Measurements from ENCODE around the gene TBC1D5. TPM values are rescaled to one million over a fixed set of nuclear protein-coding genes. Genes with fewer than 3 reads are reported as not detected.

TBC1D5 gene
- total RNA-seq, 1 donor from 2014 or later = 48.1 TPM

GRCh38 chr3:17605934-17606333 is 136.5 kb downstream of the TBC1D5 start:
- Histone ChIP-seq H3K27ac (no peak overlapping the region), H3K4me1 (no peaks in the 10 kb centered on the region), H3K9me3 (no peaks in the 10 kb centered on the region), H3K36me3 (no peaks in the 10 kb centered on the region), H3K27me3 (no peaks in the 10 kb centered on the region), H3K4me3 (no peak overlapping the region)
- intact Hi-C loops (cut with DNase I) = no loop called here
- no peak for TF ChIP-seq POLR2AphosphoS5 (IDR thresholded peaks at IDR 0.05; ENCODE audit: insufficient read depth in 1 of 2, low read depth in 1 of 2)
- no peak for TF ChIP-seq POLR2A (IDR thresholded peaks at IDR 0.05)
- no peak for TF ChIP-seq CTCF (IDR thresholded peaks at IDR 0.05)
- DNase-seq (ENCODE audit: extremely low spot score in 2 of 2) = no peak

- Histone ChIP-seq H3K4me1 (no peaks in the 10 kb centered on the region), H3K36me3 (no peaks in the 10 kb centered on the region), H3K9me3 (no peaks in the 10 kb centered on the region), H3K27me3 (no peaks in the 10 kb centered on the region), H3K4me3 (no peak overlapping the region), H3K27ac (no peak overlapping the region)
- peak in 1 of 2 donors; percentile 47 for TF ChIP-seq POLR2AphosphoS5 (IDR thresholded peaks at IDR 0.05; ENCODE audit: insufficient read depth in 1 of 2, low read depth in 1 of 2)
- no peak for TF ChIP-seq CTCF (IDR thresholded peaks at IDR 0.05)
- intact Hi-C loops (cut with DNase I) = no loop called here
- no peak for DNase-seq (ENCODE audit: extremely low spot score in 2 of 2)
Observed at GRCh38 chr3:17605032-17605431, 137.4 kb downstream of the TBC1D5 start.

- H3K27me3 ChIP-seq = no peaks in the 10 kb centered on the region
- H3K4me3 ChIP-seq = no peak overlapping the region
- intact Hi-C loops (cut with DNase I) = no loop called here
- no peaks in the 10 kb centered on the region for H3K9me3 ChIP-seq
- no peaks in the 10 kb centered on the region for H3K4me1 ChIP-seq
- H3K36me3 ChIP-seq = no peaks in the 10 kb centered on the region
- no peak for DNase-seq (ENCODE audit: extremely low spot score in 2 of 2)
- TF ChIP-seq POLR2A (IDR thresholded peaks at IDR 0.05) (no peak), POLR2AphosphoS5 (IDR thresholded peaks at IDR 0.05; ENCODE audit: insufficient read depth in 1 of 2, low read depth in 1 of 2) (no peak), CTCF (IDR thresholded peaks at IDR 0.05) (no peak)
- H3K27ac ChIP-seq = no peak overlapping the region
Observed at GRCh38 chr3:17602126-17602525, 140.3 kb downstream of the TBC1D5 start.

- Histone ChIP-seq H3K4me1 (no peaks in the 10 kb centered on the region), H3K27me3 (no peaks in the 10 kb centered on the region), H3K4me3 (no peak overlapping the region), H3K27ac (no peak overlapping the region), H3K9me3 (peaks cover 9% of the 10 kb centered on the region), H3K36me3 (peaks cover 0 to 11% of the 10 kb centered on the region in 2 donors)
- TF ChIP-seq POLR2AphosphoS5 (IDR thresholded peaks at IDR 0.05; ENCODE audit: insufficient read depth in 1 of 2, low read depth in 1 of 2) (no peak), POLR2A (IDR thresholded peaks at IDR 0.05) (no peak), CTCF (IDR thresholded peaks at IDR 0.05) (no peak)
- no peak for DNase-seq (ENCODE audit: extremely low spot score in 2 of 2)
- intact Hi-C loops (cut with DNase I) = no loop called here
Observed at GRCh38 chr3:17592956-17593355, 149.5 kb downstream of the TBC1D5 start.

- no peaks in the 10 kb centered on the region for H3K27me3 ChIP-seq
- H3K4me1 ChIP-seq = no peaks in the 10 kb centered on the region
- H3K4me3 ChIP-seq = no peak overlapping the region
- no peak overlapping the region for H3K27ac ChIP-seq
- TF ChIP-seq POLR2AphosphoS5 (IDR thresholded peaks at IDR 0.05; ENCODE audit: insufficient read depth in 1 of 2, low read depth in 1 of 2) (no peak), POLR2A (IDR thresholded peaks at IDR 0.05) (no peak), CTCF (IDR thresholded peaks at IDR 0.05) (no peak)
- peaks cover 9% of the 10 kb centered on the region for H3K9me3 ChIP-seq
- DNase-seq (ENCODE audit: extremely low spot score in 2 of 2) = no peak
- intact Hi-C loops (cut with DNase I) = no loop called here
- peaks cover 0 to 11% of the 10 kb centered on the region in 2 donors for H3K36me3 ChIP-seq
Observed at GRCh38 chr3:17590465-17590864, 152.0 kb downstream of the TBC1D5 start.

All from vagina (tissue), 2 donors.